B cell (primary cell): Measurements from ENCODE around the gene RPH3AL. TPM values are rescaled to one million over a fixed set of nuclear protein-coding genes. Genes with fewer than 3 reads are reported as not detected.

Experiments used
- ATAC-seq: fragments of 200-7000 bp; cut with Tn5 transposase; one replicate; pipeline ENCODE4 v1.10.0; 2021; ENCODE audit warnings: low read depth, mild to moderate bottlenecking, moderate number of reproducible peaks, moderate library complexity
- CTCF ChIA-PET: fragments of 350-600 bp; sonication (Branson Sonifier 250); formaldehyde crosslinking; loops from one replicate; lab custom pipeline; 2021; ENCODE audit warnings: antibody characterized with exemption, inconsistent platforms; lab: Charles Lee
- POLR2A ChIA-PET: fragments of 350-600 bp; sonication (Branson Sonifier 250); formaldehyde crosslinking; loops from one replicate; lab custom pipeline; 2021; ENCODE audit warnings: antibody characterized with exemption; lab: Charles Lee
- DNase-seq: peaks from one replicate; pipeline ENCODE4 v3.0.0; 2013
- H2AFZ ChIP-seq: 2 replicates; pipeline ENCODE4 v1.6.1; 2012; ENCODE audit warnings: mild to moderate bottlenecking, low read depth, low read length; ENCODE audit not compliant: insufficient read depth, poor library complexity, severe bottlenecking
- H3K27ac ChIP-seq, 2 donors: 1 replicate in 1 of 2; 2 replicates in 1 of 2; pipeline ENCODE4 v1.5.1; 2012 to 2013; ENCODE audit warnings: low read length in 2 of 2, mild to moderate bottlenecking in 2 of 2, moderate library complexity in 1 of 2
- H3K27me3 ChIP-seq, 4 experiments: fragments of 200-600 bp in 1 of 4; sonication (generic) in 1 of 4; replicated peaks in 1 of 4; 1 replicate in 2 of 4; 2 replicates in 2 of 4; pipeline versions ENCODE4 v1.6.1 to v1.7.0; 2013 to 2016; ENCODE audit warnings: low read length in 3 of 4, mild to moderate bottlenecking in 2 of 4, mixed read lengths in 1 of 4, moderate library complexity in 1 of 4; ENCODE audit not compliant: insufficient read depth in 4 of 4, control insufficient read depth in 3 of 4; ENCODE audit errors: control extremely low read depth in 1 of 4
- H3K36me3 ChIP-seq, 2 experiments: replicated peaks in 1 of 2; 1 replicate in 1 of 2; 2 replicates in 1 of 2; pipeline versions ENCODE4 v1.6.1 to v1.7.1; 2013; ENCODE audit warnings: low read length in 1 of 2; ENCODE audit not compliant: insufficient read depth in 2 of 2, control insufficient read depth in 1 of 2; ENCODE audit errors: control extremely low read depth in 1 of 2, extremely low read depth in 1 of 2
- H3K4me1 ChIP-seq, 2 donors: fragments of 200-600 bp in 1 of 2; sonication (generic) in 1 of 2; 1 replicate in 1 of 2; 2 replicates in 1 of 2; pipeline versions ENCODE4 v1.5.1 to v1.6.1; 2013 to 2017; ENCODE audit warnings: low read length in 2 of 2; ENCODE audit not compliant: control insufficient read depth in 2 of 2, insufficient read depth in 2 of 2
- H3K4me2 ChIP-seq: replicated peaks from 2 replicates; pipeline ENCODE3; 2012; ENCODE audit warnings: mild to moderate bottlenecking, low read depth, low read length; ENCODE audit not compliant: poor library complexity, severe bottlenecking
- H3K4me3 ChIP-seq, 5 experiments: fragments of 200-600 bp in 1 of 5; sonication (generic) in 1 of 5; 1 replicate in 3 of 5; 2 replicates in 2 of 5; pipeline versions ENCODE4 v1.5.1 to v1.7.0; 2011 to 2016; ENCODE audit warnings: low read length in 4 of 5, mild to moderate bottlenecking in 4 of 5, low read depth in 2 of 5, control low read depth in 1 of 5, moderate library complexity in 1 of 5; ENCODE audit not compliant: insufficient read depth in 1 of 5; ENCODE audit errors: control extremely low read depth in 1 of 5, extremely low read depth in 1 of 5
- H3K79me2 ChIP-seq: fragments of 200-600 bp; sonication (generic); one replicate; pipeline ENCODE4 v1.6.0; 2016; ENCODE audit warnings: low read length; ENCODE audit not compliant: control insufficient read depth, insufficient read depth
- H3K9ac ChIP-seq: fragments of 200-600 bp; sonication (generic); 2 replicates; pipeline ENCODE4 v1.6.1; 2017; ENCODE audit warnings: mild to moderate bottlenecking, low read length, moderate library complexity
- H3K9me3 ChIP-seq, 3 donors: one replicate each; pipeline versions ENCODE4 v1.6.1 to v1.7.1; 2013; ENCODE audit warnings: low read length in 2 of 3; ENCODE audit not compliant: control insufficient read depth in 2 of 3, insufficient read depth in 1 of 3; ENCODE audit errors: control extremely low read depth in 1 of 3
- H4K20me1 ChIP-seq: 2 replicates; pipeline ENCODE4 v1.6.0; 2012; ENCODE audit warnings: mild to moderate bottlenecking, low read length; ENCODE audit not compliant: insufficient read depth, control insufficient read depth, poor library complexity, severe bottlenecking
- H3K27ac Mint-ChIP-seq: one replicate; pipeline ENCODE4 v1.8.0; 2021; ENCODE audit warnings: mixed read lengths
- H3K27me3 Mint-ChIP-seq: one replicate; pipeline ENCODE4 v1.8.0; 2021; ENCODE audit warnings: mixed read lengths
- H3K4me1 Mint-ChIP-seq: one replicate; pipeline ENCODE4 v1.8.0; 2021; ENCODE audit warnings: mixed read lengths
- H3K4me3 Mint-ChIP-seq: one replicate; pipeline ENCODE4 v1.8.0; 2021; ENCODE audit warnings: mixed read lengths
- H3K9me3 Mint-ChIP-seq: one replicate; pipeline ENCODE4 v1.8.0; 2022; ENCODE audit warnings: mixed read lengths; ENCODE audit not compliant: insufficient read depth
- EZH2 ChIP-seq: IDR thresholded peaks from 2 replicates; pipeline ENCODE4 v1.6.1; 2012; ENCODE audit warnings: borderline replicate concordance, low read depth, mild to moderate bottlenecking, moderate library complexity, low read length; ENCODE audit not compliant: insufficient read depth, poor library complexity, severe bottlenecking
- WGBS: methylation state at CpG from one replicate; pipeline ENCODE4 v1.1.5; 2013; ENCODE audit warnings: missing lambda C conversion rate; ENCODE audit not compliant: insufficient coverage; 5-methylcytosine and 5-hydroxymethylcytosine counted together
- intact Hi-C: fragments of 100-400 bp; cut with micrococcal nuclease; formaldehyde crosslinking; loops from one replicate; pipeline ENCODE4 v1.10.0; 2022
- polyA plus RNA-seq: library from polyadenylated mRNA; depleted of rRNA; stranded (reverse); fragments of >200 nt; gene quantifications from 2 replicates; pipeline ENCODE4 v1.2.3, GENCODE V29; 2012
- total RNA-seq, 2 donors: library from RNA; stranded (reverse); fragments of 120-200 nt in 1 of 2; gene quantifications; 1 replicate in 1 of 2; 2 replicates in 1 of 2; pipeline versions ENCODE4 v1.2.3 to v1.2.4, GENCODE V29; 2013 to 2022
- TF ChIP-seq, protein P1 (sequence below): fragments of 200-600 bp; IDR thresholded peaks from one replicate; pipeline ENCODE4 v1.8.0; 2022; ENCODE audit warnings: antibody characterized with exemption, mild to moderate bottlenecking

The RPH3AL gene
- total and polyA plus RNA-seq, 2 donors (not counting 1 experiment from before 2014, with no cell fraction given): 10.8 to 13.3 TPM

DNA sequence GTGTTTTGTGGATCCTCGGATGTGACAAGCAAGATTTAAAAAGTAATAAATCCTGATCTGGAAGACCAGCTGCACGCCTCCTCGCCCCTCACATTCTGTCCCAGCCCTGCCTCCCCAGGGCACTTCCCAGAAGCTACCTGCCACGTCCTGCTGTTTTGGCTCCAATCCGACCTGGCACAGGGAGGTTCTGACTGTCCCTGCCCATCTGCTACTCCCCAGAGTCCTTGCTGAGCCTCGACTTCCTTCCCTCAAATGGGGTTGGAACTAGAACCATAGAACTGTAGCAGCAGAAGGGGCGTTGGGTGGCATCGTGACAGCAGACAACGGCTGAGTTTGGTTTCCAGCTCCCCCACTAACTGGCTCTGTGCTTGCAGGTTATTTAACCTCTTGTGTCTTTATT, 71.7 kb downstream of the RPH3AL start:
- ATAC-seq (no peak), DNase-seq (no peak)
- no peaks in the 10 kb centered on the region for H3K79me2 ChIP-seq
- H2AFZ ChIP-seq: no peak overlapping the region
- no peak overlapping the region for H3K27ac Mint-ChIP-seq
- 71% methylated on average over 7 of the region's 9 CpGs for WGBS
- H3K27me3 ChIP-seq: no peaks in the 10 kb centered on the region
- H3K9me3 Mint-ChIP-seq: no peaks in the 10 kb centered on the region
- intact Hi-C loops: no loop called here
- no peaks in the 10 kb centered on the region for H3K36me3 ChIP-seq
- no peak overlapping the region for H3K4me3 ChIP-seq
- no peaks in the 10 kb centered on the region for H4K20me1 ChIP-seq
- H3K4me3 Mint-ChIP-seq: no peak overlapping the region
- ChIA-PET CTCF (interaction anchor here (1.3 kb wide), 1 partner anchor 10 kb away, joined by 3 read pairs; no protein-coding TSS in a partner anchor), POLR2A (no interaction called here)
- no peaks in the 10 kb centered on the region for H3K4me1 Mint-ChIP-seq
- no peak overlapping the region for H3K27ac ChIP-seq
- H3K4me2 ChIP-seq: no peak overlapping the region
- no peaks in the 10 kb centered on the region for H3K27me3 Mint-ChIP-seq
- no peak for TF ChIP-seq EZH2
- TF ChIP-seq, protein P1, sequence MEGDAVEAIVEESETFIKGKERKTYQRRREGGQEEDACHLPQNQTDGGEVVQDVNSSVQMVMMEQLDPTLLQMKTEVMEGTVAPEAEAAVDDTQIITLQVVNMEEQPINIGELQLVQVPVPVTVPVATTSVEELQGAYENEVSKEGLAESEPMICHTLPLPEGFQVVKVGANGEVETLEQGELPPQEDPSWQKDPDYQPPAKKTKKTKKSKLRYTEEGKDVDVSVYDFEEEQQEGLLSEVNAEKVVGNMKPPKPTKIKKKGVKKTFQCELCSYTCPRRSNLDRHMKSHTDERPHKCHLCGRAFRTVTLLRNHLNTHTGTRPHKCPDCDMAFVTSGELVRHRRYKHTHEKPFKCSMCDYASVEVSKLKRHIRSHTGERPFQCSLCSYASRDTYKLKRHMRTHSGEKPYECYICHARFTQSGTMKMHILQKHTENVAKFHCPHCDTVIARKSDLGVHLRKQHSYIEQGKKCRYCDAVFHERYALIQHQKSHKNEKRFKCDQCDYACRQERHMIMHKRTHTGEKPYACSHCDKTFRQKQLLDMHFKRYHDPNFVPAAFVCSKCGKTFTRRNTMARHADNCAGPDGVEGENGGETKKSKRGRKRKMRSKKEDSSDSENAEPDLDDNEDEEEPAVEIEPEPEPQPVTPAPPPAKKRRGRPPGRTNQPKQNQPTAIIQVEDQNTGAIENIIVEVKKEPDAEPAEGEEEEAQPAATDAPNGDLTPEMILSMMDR: no peak
- no peaks in the 10 kb centered on the region for H3K4me1 ChIP-seq
- no peak overlapping the region for H3K9ac ChIP-seq
- H3K9me3 ChIP-seq: peaks cover 0 to 2% (median 0%) of the 10 kb centered on the region in 3 donors

GRCh38 chr17:280216-280615, 72.4 kb downstream of the RPH3AL start:
- H3K36me3 ChIP-seq: no peaks in the 10 kb centered on the region
- no peak overlapping the region for H3K27ac ChIP-seq
- H3K9ac ChIP-seq: no peak overlapping the region
- no peaks in the 10 kb centered on the region for H3K9me3 ChIP-seq
- ChIA-PET CTCF (interaction anchor here (1.3 kb wide), 1 partner anchor 11 kb away, joined by 3 read pairs; no protein-coding TSS in a partner anchor), POLR2A (no interaction called here)
- ATAC-seq: no peak
- H3K79me2 ChIP-seq: no peaks in the 10 kb centered on the region
- intact Hi-C loops: no loop called here
- no peaks in the 10 kb centered on the region for H3K4me1 Mint-ChIP-seq
- DNase-seq: no peak
- H3K27ac Mint-ChIP-seq: no peak overlapping the region
- 88% methylated on average over 3 of the region's 7 CpGs for WGBS
- no peak overlapping the region for H2AFZ ChIP-seq
- H3K4me3 ChIP-seq: no peak overlapping the region
- no peaks in the 10 kb centered on the region for H3K27me3 Mint-ChIP-seq
- no peaks in the 10 kb centered on the region for H3K9me3 Mint-ChIP-seq
- no peaks in the 10 kb centered on the region for H3K27me3 ChIP-seq
- no peak overlapping the region for H3K4me3 Mint-ChIP-seq
- TF ChIP-seq EZH2: no peak
- TF ChIP-seq, protein P1: no peak
- H3K4me2 ChIP-seq: no peak overlapping the region
- no peaks in the 10 kb centered on the region for H4K20me1 ChIP-seq
- no peaks in the 10 kb centered on the region for H3K4me1 ChIP-seq
